GM19025 (cell line): ENCODE results near the gene SPP2.

Experiments used
- ATAC-seq: cut with Tn5 transposase; IDR thresholded peaks from one replicate; pipeline ENCODE4 v1.9.1; 2021; ENCODE audit warnings: mild to moderate bottlenecking, low read depth, moderate library complexity; ENCODE audit not compliant: unreplicated experiment

Gene SPP2

DNA sequence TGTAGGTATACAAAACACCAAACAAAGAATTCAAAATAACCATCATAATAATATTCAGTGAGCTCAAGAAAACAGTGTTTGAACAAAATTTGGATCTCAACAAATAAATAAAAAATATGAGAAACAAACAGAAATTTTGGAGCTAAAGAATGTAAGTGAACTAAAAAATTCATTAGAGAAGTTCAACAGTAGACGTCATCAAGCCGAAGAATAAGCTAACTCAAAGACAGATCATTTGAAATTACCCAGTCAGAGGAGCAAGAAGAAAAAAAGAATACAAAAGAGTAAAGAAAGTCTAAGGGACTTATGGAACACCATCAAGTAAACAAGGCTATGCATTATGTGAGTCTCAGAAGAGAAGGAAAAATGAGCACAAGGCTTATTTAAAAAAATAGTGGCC, 16.6 kb upstream of the SPP2 start:
- ATAC-seq: no peak

DNA sequence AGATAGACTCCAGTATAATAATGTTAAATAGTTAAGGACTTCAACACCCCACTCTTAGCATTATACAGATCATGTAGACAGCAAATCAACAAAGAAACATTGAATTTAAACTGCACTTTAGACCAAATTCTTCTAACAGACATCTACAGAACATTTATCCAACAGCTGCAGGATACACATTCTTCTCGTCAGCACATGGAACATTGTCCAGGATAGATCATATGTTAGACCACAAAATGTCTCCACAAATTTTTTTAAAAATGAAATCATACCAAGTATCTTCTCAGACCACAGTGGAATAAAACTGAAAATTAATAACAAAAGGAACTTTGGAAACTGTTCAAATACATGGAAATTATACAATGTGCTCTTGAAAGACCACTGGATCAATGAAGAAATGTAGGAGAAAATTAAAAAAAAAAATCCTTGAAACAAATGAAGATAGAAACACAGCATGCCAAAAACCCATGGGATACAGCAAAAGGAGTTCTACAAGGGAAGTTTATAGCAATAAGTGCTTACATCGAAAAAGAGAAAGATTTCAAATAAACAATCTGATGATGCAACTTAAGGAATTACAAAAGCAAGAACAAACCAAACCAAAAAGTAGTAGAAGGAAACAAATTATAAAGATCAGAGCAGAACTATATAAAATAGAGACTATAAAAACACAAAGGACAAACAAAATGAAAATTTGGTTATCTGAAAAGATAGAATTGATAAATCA, 12.3 kb upstream of the SPP2 start:
- ATAC-seq: no peak

DNA sequence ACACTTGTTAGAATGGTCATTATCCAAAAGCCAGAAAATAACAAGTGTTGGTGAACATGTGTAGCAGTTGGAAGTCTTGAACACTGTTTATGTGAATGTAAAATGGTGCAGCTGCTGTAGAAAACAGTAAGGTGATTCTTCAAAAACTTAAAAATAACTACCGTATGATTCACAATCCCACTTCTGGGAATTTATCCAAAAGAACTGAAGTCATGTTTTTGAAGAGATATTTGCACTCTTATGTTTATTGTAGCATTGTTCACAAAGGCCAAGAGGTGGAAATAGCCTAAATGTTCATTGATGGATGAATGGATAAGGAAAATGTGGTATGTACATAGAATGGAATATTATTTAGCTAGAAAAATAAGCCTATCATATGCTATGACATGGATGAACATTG, 6.3 kb upstream of the SPP2 start:
- ATAC-seq: no peak

DNA sequence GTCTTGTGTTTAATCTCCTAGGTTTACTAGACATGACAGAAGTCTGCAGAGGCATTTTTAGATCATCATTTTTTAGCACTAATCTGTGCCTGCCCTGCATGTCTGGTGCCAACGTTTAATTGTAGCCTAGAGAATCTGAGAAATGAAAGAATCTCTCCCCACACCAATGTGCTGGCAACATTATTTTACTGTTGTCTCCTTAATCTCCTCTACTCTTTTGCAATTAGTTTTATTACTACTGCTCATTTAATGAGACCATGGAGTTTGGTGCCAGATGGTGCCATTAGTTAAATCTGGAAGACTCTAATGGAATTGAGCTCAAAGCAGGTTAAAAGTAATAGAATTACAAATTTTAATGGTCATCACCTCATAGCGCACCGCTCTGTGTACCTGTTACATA, 4.0 kb upstream of the SPP2 start:
- no peak for ATAC-seq

DNA sequence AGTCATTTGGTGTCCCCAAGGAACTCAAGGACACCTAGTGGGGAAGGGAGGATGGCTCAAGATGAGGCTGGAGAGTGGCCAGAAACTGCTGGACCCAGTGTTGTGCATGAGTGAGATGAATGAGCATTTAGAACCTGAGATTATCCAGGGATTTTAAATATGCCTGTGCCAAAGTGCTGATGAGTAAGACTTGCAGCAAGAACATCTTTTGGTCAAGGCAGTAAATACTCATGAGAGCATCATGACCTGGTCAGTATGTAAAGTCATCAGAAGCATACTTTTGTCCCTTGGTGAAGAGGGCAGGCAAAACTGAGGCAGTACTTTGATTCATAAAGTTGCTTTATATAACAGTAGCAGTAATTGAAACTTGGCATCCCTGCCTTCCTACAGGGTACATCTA, 3.1 kb upstream of the SPP2 start:
- no peak for ATAC-seq

DNA sequence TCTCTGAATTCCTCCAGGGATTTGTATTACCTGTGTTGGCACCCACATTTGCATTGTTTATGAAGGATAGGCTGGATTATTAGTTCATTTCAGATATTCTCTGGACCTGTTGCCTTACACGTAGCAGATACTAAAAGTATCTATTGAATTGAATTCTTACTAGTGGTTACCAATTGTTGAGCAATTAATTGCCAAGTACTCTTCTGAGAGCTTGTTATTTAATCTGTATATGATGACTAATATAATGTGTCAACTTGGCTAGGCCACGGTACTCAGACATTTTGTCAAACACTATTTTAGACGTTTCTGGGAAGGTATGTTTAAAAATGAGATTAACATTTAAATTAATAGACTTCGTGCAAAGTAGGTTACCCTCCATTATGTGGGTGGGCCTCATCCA, 2.5 kb upstream of the SPP2 start:
- ATAC-seq: no peak

DNA sequence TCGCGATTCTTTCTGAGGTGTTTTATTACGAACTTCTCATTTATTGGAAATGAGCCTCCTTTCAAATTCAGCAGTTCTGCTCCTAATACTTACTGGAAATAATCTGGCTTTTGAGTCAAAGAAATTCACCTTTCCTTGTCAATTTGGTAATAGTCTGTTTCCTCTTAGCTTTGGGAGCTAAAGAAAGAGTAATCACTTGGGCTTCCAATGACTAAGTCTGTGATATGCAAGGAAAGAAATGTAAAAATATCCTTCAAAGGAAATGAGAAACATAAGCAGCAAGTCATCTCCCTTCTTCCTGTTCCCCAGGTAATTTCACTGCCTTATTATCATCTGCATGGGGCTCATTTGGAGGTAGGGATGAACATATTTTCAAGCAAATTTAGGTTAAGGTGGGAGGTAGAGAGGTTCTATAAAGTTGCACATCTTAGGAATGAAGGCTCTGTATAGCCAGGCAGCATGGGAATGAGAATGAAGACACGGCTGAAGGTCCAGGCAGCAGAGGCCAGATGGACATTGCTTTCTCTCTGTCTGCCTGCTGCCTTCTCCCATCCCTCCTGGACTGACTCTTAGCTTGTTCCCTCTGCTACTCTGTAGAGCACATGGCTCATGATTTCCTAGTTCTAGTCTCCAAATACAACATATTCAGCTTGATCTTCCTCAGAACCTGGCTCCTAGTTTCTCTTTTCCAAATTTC, 1.0 kb downstream of the SPP2 start:
- ATAC-seq: no peak

DNA sequence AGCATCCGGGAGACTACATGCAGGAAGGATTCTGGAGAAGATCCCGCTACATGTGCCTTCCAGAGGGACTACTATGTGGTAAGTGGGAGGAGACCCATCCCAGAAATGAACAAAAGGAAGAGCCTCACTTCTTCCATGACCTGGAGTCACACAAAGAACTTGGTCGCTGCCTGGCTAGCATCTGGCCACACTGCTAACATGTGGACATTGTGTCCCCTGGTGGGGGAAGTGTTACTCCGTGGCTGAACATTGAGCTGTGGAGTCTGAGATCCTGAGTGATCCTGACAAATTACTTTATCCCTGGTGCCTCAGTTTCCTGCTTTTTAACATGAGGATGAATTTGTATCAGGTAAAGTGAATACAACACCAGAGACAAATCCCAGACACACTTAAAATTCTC, 8.4 kb downstream of the SPP2 start:
- no peak for ATAC-seq

DNA sequence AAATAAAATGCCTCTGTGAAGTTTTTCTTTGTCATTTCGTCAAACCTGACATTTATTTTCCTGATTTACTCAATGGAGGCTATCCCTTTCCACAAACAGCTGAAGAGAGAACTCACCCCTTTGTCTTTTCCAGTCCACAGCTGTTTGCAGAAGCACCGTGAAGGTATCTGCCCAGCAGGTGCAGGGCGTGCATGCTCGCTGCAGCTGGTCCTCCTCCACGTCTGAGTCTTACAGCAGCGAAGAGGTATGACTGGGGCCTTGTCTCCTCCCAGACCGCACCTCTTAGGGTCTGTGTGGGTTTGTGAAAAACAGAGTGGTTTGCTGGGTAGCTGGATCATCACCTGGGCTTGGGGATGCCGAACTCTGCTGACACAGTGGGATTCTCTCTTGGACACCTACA, 9.7 kb downstream of the SPP2 start:
- ATAC-seq: no peak

DNA sequence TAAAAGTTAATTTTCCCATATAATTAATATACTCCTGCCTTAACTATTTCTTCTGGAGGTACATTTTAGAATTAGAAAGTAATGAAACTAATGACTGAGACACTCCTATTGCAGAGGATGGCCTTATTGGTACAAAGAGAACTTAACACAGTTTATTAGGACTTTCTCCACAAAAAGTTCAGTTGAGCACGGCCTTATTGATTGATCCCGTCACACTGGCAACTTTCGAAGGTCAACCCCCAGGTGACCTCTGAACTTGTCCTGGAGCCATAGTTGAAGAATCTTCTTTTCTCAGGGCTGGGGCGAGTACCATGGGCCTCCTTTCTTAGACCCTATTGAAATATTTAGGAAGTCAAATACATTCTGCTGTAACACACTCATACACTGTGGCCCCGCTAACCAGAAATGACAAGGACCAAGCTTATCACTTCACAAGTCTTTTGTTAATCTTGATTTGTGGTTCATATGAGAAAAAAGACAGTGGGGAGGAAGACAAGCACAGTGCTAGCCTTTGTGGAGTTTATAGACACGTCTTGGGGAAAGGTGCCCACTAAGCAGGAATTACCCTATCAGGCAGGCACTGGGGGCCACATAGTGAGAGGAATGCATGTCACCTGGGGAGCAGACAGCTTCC, 11.2 kb downstream of the SPP2 start:
- ATAC-seq: no peak

DNA sequence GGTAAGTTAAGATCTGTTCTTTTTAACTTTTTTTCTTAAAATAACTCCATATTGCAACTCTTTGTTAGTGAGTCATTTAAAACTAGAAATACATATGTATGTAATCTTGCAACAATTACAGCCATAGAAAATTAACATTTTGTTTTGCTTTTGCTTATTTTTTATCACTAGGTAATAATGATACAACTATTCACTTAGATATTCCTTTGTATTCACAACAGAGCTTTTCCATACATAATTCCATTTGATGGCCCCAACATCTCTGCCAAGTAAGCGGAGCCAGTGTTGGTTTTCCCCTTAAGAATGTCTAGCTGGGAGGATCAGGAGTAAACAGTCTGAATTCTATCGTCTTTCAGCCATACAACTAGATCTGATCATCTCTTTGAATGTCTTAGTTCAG, 16.1 kb downstream of the SPP2 start:
- ATAC-seq: no peak

DNA sequence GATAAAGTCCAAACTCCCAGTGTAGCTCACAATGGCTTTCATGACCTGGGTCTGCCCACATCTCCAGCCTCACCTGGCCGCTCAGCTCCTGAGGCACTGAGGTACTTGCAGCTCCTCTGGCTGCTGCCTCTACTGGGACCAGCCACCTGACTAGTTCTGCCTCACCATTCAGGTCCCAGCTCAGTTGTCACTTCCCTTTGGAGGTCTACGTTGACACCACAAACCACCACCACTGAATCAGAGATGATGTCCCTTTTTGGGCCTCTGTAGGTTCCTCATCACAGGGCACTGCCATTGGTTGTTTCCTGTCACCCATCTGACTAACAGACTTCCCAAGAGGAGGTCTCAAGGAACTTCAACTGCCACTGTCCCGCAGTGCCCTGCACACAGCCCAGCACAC, 21.2 kb downstream of the SPP2 start:
- ATAC-seq: no peak

DNA sequence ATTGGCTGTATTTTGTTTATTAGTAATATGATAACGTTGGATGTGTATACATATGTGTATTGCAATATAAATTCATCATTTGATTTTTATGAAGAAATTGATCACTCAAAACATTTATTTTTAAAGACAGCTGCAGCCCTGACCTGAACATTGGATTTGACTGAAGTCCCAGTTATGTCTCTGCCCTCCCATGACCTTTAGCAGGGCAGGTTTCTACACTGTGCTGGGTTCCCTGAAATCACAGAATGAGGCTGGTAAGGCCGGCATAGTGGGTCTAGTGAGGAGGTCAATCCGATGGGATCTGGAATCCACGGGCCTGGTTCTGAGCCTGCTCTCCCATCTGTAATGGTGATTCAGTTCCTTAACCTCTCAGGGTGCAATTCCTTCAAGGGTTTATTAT, 22.0 kb downstream of the SPP2 start:
- no peak for ATAC-seq

DNA sequence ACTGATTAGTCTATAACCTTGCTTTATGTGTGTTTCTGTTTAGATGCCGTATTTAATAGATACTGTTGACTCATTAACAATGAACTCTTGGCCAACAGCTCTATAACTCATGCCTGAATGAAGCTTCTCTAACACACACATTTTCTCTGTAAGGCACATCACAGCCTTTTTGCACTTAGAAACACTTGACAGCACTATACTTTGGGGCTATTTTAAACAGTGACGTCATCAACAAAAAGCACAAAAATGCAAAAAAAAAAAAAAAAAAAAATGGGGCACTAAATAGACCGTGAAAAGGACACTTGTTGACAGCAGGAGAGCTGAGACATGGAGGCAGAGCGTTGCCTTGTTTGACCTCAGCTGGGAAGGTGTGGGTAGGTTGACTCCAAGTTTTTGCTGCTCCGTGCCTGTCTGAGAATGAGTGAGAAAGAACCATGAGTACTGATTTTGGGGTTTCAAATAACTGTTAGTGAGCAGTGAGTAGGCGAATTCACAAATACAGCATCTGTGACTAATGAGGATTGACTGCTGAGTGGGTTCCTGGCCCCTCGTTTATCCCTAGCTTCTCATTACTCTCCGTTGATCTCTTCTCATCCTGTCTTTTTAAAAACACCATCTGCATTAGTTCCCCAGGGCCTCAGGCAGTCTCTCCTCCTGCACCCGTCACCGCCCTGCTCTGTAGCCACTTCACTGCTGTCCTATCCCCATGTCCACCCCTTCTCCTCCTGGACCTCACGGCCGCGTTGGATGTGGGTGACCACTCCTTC, 24.4 kb downstream of the SPP2 start:
- ATAC-seq: no peak

DNA sequence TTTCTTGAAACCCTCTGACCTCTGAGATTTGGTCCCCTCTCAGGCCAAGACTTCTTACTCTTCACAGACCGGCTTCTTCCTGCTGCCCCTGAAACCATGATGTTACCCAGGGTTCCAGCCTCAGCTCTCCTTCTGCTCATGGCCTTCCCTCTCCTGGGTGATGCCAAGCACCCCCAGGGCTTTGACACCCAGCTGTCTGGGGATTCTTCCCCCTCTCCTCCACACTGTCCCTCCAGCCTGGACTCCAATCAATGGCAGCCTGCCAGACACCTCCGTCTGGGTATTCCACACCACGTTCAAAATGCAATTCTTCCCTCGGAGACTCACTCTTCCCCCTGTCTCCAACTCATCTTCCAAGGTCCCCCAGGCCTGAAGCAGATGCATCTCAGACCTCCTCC, 25.0 kb downstream of the SPP2 start:
- no peak for ATAC-seq

DNA sequence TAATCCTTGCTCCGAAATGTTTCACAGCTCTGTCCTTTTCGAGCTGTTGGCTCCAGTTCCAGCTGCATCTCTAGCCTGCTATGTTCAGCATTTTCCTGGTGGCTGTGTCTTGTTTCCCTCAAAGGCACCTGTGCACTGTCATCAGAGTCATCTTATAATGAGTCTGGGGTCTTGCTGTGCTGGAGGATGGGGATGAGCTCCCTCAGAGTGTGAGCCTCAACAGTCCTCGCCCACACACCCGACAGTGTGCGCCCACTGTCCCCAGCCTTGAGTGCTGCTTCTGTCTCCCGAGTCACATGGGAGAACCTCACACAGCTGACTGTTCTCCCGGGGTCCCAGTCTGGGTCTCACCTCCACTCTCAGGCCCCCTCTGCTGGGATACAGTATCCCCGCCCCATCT, 25.4 kb downstream of the SPP2 start:
- ATAC-seq: no peak

DNA sequence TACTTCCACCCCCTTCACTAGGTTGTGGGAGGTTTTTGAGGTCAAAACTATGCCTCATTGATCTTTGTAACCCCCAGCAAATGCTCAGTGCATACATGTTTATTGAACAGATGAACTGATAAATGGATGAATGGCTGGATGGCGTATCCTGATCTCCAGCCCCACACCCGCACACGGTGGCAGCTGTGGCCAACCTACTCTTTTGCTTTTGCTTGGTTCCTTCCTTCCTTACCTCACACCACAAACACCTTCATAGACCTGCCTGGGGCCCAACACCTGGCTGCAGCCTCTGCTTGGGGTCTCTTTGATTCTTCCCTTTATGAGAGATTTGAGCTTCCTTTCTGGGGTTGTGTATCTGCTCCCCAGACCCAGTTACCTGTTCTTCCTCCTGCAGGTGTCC, 25.9 kb downstream of the SPP2 start:
- ATAC-seq: no peak

DNA sequence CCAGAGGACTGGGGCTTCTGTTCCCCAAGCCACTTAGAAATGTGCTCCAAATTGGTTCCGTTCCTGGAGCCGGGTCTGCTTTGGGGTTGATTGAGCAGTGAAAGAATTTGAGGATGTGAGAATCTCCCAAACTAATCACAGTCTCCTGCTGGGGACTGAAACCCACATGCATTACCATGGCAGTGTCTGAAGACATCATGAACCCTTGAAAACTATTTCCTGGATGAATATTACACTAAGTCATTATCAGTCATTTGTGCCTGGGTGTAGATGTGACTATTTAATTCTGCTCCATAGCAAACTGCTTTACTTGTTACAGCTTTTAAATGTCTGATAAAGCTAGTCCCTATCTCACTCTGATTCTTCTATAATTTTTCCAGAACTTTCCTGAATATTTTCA, 27.6 kb downstream of the SPP2 start:
- no peak for ATAC-seq

DNA sequence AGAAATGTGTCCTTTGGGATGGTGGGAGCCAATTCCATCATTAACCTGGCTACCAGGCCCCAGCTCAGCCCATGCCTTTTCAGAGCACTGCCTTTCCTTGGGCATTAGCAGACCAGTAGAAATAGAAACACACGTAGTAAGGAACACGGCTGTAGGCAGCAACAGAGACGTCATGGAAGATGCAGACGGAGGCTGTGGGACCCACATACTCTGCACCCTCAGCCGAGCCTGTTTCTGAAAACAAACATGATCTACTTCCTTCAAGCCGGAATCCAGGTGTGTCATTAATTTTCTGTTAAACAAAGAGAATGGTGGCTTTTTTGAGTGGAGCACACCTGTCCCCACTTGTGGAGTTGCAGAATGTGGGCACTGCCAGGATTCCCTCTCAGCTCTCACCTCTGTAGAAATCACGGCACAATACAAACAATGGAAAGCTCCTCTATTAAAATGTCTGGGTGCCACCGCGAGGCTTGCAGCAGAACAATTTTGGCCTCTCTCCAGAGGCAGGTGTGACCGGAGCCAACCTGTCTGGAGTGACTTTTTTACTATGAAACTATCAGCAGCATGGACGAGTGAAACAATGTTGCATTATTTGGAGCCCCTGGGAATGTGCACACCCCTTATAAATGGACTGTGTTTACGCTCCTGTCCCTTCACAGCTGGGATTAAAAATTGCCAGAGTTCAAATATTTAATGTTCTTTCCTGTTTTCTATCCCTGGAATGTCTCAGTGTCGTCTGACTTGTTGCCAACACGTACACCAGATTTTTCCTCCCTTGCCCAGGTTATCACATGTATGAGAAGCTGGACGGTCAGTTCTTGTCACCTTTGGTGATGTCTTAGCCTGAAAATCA, 31.7 kb downstream of the SPP2 start:
- no peak for ATAC-seq

DNA sequence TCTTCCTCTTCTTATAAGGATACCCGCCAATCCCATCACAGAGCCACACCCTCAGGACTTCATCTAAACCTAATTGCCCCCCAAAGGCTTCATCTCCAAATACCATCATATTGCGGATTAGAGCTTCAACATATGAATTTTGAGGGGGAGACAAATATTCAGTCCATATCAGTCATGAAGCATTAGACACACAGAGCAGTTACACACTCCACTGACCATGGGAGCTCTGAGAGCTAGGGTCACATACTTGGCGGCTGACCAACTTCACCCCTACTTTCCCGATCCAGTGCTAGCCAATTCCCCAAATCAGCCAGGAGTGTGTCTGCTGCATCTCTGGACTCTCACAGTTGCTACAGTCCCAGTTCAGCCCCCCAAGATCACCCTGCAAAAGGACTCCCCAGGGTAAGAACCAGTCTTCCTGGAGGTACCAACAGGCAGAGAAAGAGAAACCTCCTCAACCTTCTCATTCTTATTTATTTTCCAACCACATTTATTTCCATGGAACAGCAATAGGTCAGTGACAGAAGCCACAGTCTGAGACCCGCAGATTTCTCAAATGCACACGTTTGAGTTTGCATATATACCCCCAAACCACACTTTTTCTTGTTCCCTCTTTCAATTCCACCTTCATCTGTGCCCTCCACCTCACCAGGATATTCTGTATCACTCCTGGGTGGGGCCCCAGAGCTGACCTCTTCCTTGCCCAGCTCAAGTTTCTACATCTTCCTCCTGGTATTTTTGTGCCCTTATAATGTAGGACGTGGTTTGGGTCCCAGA, 33.3 kb downstream of the SPP2 start:
- no peak for ATAC-seq
